HUES6 (cell line): ENCODE data around the gene DAGLA.

Source experiments
- H3K27ac ChIP-seq: 2 replicates; pipeline ENCODE4 v1.7.0; 2013; ENCODE audit warnings: low read depth, mild to moderate bottlenecking, low read length, inconsistent platforms
- H3K27me3 ChIP-seq: 2 replicates; pipeline ENCODE4 v1.6.1; 2013; ENCODE audit warnings: low read length; ENCODE audit not compliant: control insufficient read depth, insufficient read depth
- H3K36me3 ChIP-seq: 2 replicates; pipeline ENCODE4 v1.6.1; 2013; ENCODE audit warnings: low read length; ENCODE audit not compliant: control insufficient read depth, insufficient read depth
- H3K4me1 ChIP-seq: 2 replicates; pipeline ENCODE4 v1.6.1; 2013; ENCODE audit warnings: low read length; ENCODE audit not compliant: control insufficient read depth, insufficient read depth
- H3K4me3 ChIP-seq: 2 replicates; pipeline ENCODE4 v1.5.1; 2013; ENCODE audit warnings: low read depth, low read length
- H3K9ac ChIP-seq: one replicate; pipeline ENCODE4 v1.6.1; 2013; ENCODE audit warnings: mild to moderate bottlenecking, low read length
- H3K9me3 ChIP-seq: 2 replicates; pipeline ENCODE4 v1.6.1; 2013; ENCODE audit warnings: low read depth, low read length; ENCODE audit not compliant: control insufficient read depth, insufficient read depth

DAGLA gene

DNA sequence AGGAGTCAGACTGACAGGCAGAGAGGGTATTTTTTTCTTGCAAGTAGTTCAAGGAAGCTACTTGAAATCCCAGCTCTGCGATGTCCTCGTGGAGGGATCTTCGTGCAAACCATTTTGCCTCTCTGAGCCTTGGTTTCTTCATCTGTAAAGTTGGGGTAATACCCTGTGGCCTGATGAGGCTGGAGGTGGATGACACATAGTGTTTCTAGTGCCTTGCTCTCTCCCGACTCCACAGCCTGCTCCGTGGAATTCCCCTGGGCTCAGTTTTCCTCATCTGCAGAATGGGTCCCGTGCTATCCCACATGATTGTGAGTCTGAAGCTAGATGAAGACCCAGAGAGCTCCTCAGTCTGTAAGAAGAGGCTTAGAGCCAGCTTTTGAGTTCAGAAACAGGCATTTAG, 32.7 kb downstream of the DAGLA start:
- no peaks in the 10 kb centered on the region for H3K27me3 ChIP-seq
- peaks cover 50% of the 10 kb centered on the region for H3K4me1 ChIP-seq
- no peaks in the 10 kb centered on the region for H3K9me3 ChIP-seq
- H3K9ac ChIP-seq: no peak overlapping the region
- H3K4me3 ChIP-seq: no peak overlapping the region
- no peaks in the 10 kb centered on the region for H3K36me3 ChIP-seq
- no peak overlapping the region for H3K27ac ChIP-seq

- H3K36me3 ChIP-seq: no peaks in the 10 kb centered on the region
- H3K9me3 ChIP-seq: no peaks in the 10 kb centered on the region
- H3K4me3 ChIP-seq: no peak overlapping the region
- peaks cover 54% of the 10 kb centered on the region for H3K4me1 ChIP-seq
- no peak overlapping the region for H3K9ac ChIP-seq
- H3K27ac ChIP-seq: no peak overlapping the region
- H3K27me3 ChIP-seq: no peaks in the 10 kb centered on the region
These were observed 33.3 kb downstream of the DAGLA start for GRCh38 chr11:61713464-61713863.

- Histone ChIP-seq H3K27ac (no peak overlapping the region), H3K9ac (no peak overlapping the region), H3K9me3 (no peaks in the 10 kb centered on the region), H3K4me1 (peaks cover 57% of the 10 kb centered on the region), H3K36me3 (no peaks in the 10 kb centered on the region), H3K4me3 (no peak overlapping the region), H3K27me3 (no peaks in the 10 kb centered on the region)
These were observed 33.7 kb downstream of the DAGLA start for GRCh38 chr11:61713906-61714305.

DNA sequence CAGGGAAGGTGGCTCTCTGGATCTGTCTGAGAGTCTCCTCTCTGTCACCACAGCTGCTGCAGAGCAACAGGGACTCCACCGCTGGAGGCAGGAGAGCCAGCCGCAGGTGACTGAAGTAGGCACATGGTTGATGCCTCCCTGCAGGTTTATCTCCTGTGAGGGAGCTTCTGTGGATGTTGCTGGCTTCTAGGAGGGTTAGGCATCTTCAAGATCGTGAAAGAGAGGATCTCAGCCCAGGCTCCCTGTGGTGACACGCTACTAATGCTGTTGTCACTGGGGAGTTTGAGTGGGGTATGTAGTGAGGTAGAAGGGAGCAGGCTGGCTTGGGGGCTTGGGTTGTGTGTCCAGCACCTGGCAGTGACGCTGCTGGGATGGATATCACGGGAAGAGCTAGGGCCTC, 34.1 kb downstream of the DAGLA start:
- H3K9ac ChIP-seq: no peak overlapping the region
- H3K4me3 ChIP-seq: no peak overlapping the region
- no peaks in the 10 kb centered on the region for H3K27me3 ChIP-seq
- peaks cover 61% of the 10 kb centered on the region for H3K4me1 ChIP-seq
- no peaks in the 10 kb centered on the region for H3K36me3 ChIP-seq
- no peak overlapping the region for H3K27ac ChIP-seq
- H3K9me3 ChIP-seq: no peaks in the 10 kb centered on the region

GRCh38 chr11:61714916-61715315, 34.7 kb downstream of the DAGLA start:
- Histone ChIP-seq H3K27me3 (no peaks in the 10 kb centered on the region), H3K36me3 (no peaks in the 10 kb centered on the region), H3K27ac (no peak overlapping the region), H3K4me3 (no peak overlapping the region), H3K9me3 (no peaks in the 10 kb centered on the region), H3K4me1 (peaks cover 61% of the 10 kb centered on the region), H3K9ac (no peak overlapping the region)

- H3K36me3 ChIP-seq: peaks cover 7% of the 10 kb centered on the region
- H3K4me1 ChIP-seq: peaks cover 53% of the 10 kb centered on the region
- no peak overlapping the region for H3K27ac ChIP-seq
- H3K4me3 ChIP-seq: no peak overlapping the region
- no peak overlapping the region for H3K9ac ChIP-seq
- H3K27me3 ChIP-seq: no peaks in the 10 kb centered on the region
- no peaks in the 10 kb centered on the region for H3K9me3 ChIP-seq
These were observed 35.7 kb downstream of the DAGLA start for GRCh38 chr11:61715867-61716266.

DNA sequence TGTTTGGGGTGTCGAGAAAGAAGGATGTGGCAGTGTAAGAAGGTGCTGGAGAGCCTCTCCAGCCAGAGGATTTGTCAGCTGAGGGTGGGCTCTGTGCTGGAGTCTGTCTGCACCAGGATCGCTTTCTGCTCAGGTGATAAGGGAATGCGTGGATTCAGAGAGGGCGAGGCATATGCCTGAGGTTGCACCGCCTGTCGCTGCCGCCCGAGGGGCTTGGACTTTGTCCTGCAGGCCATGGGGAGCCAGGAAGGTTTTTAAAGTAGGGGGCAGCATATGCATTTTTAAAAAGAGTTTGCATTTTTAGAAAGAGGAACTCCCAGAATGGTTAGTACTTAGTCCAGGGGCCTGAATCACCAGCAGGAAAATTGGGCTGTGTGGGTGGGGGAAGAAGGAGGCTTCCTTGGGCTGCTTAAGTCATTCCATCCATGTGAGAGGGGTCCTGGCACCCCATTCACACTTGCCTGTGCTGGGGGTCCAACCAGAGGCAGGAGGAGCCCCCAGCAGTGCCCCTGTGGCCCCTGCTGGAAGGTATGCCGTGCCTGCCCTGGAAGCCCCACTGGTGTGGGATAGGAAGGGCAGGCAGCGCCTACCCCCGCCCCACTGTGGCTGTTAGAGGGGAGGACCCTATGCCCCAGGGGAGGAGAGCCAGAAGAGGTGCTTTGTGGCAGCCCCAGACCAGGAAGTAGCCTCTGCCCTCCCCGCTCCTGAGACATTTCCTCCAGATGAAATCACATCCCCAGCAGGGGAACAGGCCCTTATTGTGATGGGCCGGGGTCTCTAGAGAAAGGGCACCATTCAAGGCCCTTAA, 36.5 kb downstream of the DAGLA start:
- H3K4me3 ChIP-seq: no peak overlapping the region
- H3K36me3 ChIP-seq: peaks cover 8% of the 10 kb centered on the region
- H3K9me3 ChIP-seq: no peaks in the 10 kb centered on the region
- no peak overlapping the region for H3K27ac ChIP-seq
- H3K27me3 ChIP-seq: no peaks in the 10 kb centered on the region
- H3K9ac ChIP-seq: no peak overlapping the region
- peaks cover 51% of the 10 kb centered on the region for H3K4me1 ChIP-seq

GRCh38 chr11:61717286-61718033, 37.3 kb downstream of the DAGLA start:
- Histone ChIP-seq H3K27me3 (no peaks in the 10 kb centered on the region), H3K9me3 (no peaks in the 10 kb centered on the region), H3K4me3 (peak overlapping the region; percentile 50; the same call in 1 of the 2 replicates), H3K4me1 (peaks cover 48% of the 10 kb centered on the region), H3K9ac (no peak overlapping the region), H3K36me3 (peaks cover 8% of the 10 kb centered on the region), H3K27ac (no peak overlapping the region)

DNA sequence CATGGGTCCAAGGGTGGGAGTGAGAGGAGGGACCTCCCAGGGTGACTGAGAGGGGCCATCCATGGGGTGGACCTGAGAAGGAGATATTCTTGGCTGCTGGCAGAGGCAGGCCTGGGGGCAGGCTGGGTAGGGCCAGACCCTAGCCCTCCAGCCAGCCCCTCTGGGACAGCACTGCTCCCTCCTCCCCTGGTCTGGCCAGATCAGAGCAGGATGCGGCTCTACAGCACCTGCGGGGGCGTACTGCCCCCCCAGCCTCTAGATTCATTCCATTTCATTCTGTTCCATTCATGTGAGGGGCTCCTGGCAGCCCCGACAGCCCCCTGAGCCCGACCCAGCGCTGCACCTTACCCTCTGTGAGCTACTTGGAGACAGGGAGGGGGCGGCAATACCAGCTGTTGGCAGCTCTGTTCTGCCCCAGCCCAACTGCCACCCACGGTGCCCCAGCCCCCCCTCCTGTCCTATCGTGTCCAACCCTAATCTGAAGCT, 37.9 kb downstream of the DAGLA start:
- peak overlapping the region; percentile 50 for H3K4me3 ChIP-seq
- peaks cover 48% of the 10 kb centered on the region for H3K4me1 ChIP-seq
- peaks cover 8% of the 10 kb centered on the region for H3K36me3 ChIP-seq
- no peak overlapping the region for H3K27ac ChIP-seq
- H3K9me3 ChIP-seq: no peaks in the 10 kb centered on the region
- no peaks in the 10 kb centered on the region for H3K27me3 ChIP-seq
- no peak overlapping the region for H3K9ac ChIP-seq

- H3K4me1 ChIP-seq: peaks cover 44% of the 10 kb centered on the region
- H3K27me3 ChIP-seq: no peaks in the 10 kb centered on the region
- H3K36me3 ChIP-seq: peaks cover 14% of the 10 kb centered on the region
- no peaks in the 10 kb centered on the region for H3K9me3 ChIP-seq
- peak overlapping the region; percentile 50 for H3K4me3 ChIP-seq
- no peak overlapping the region for H3K27ac ChIP-seq
- peak overlapping the region; percentile 24 for H3K9ac ChIP-seq
These were observed 38.6 kb downstream of the DAGLA start for GRCh38 chr11:61718621-61719302.

- Histone ChIP-seq H3K9me3 (no peaks in the 10 kb centered on the region), H3K4me3 (no peak overlapping the region), H3K27ac (no peak overlapping the region), H3K4me1 (peaks cover 37% of the 10 kb centered on the region), H3K36me3 (peaks cover 26% of the 10 kb centered on the region), H3K27me3 (no peaks in the 10 kb centered on the region), H3K9ac (no peak overlapping the region)
These were observed 39.8 kb downstream of the DAGLA start for GRCh38 chr11:61719978-61720377.
